BLaER1 (cell line): ENCODE results near the gene UBAC1.
A peak's percentile ranks its signal among the peaks of the same experiment; 100 is the strongest.
"Not testable (repeated sequence)": the region's sequence is repeated elsewhere in the genome, so short reads cannot be mapped to it uniquely, and the experiment has no call there.

ENCODE experiments used
- H3K27ac ChIP-seq: shearing (Covaris generic); formaldehyde crosslinking; 2 replicates; pipeline ENCODE4 v1.8.1; 2022
- H3K27me3 ChIP-seq: shearing (Covaris generic); formaldehyde crosslinking; 2 replicates; pipeline ENCODE4 v1.8.1; 2022
- H3K36me3 ChIP-seq: shearing (Covaris generic); formaldehyde crosslinking; 2 replicates; pipeline ENCODE4 v1.8.1; 2022
- H3K4me1 ChIP-seq: shearing (Covaris generic); formaldehyde crosslinking; 2 replicates; pipeline ENCODE4 v1.8.1; 2022
- H3K4me2 ChIP-seq: shearing (Covaris generic); formaldehyde crosslinking; 2 replicates; pipeline ENCODE4 v1.8.1; 2022
- H3K4me3 ChIP-seq: shearing (Covaris generic); formaldehyde crosslinking; 2 replicates; pipeline ENCODE4 v1.8.1; 2022
- H3K9ac ChIP-seq: shearing (Covaris generic); formaldehyde crosslinking; 2 replicates; pipeline ENCODE4 v1.8.1; 2022
- H3K9me3 ChIP-seq: shearing (Covaris generic); formaldehyde crosslinking; 2 replicates; pipeline ENCODE4 v1.8.1; 2022
- H4K20me1 ChIP-seq: shearing (Covaris generic); formaldehyde crosslinking; 2 replicates; pipeline ENCODE4 v1.8.1; 2022
- Cebpa-rat ChIP-seq: shearing (Covaris generic); IDR thresholded peaks from 2 replicates; pipeline ENCODE4 v1.8.1; 2022

UBAC1 gene

DNA sequence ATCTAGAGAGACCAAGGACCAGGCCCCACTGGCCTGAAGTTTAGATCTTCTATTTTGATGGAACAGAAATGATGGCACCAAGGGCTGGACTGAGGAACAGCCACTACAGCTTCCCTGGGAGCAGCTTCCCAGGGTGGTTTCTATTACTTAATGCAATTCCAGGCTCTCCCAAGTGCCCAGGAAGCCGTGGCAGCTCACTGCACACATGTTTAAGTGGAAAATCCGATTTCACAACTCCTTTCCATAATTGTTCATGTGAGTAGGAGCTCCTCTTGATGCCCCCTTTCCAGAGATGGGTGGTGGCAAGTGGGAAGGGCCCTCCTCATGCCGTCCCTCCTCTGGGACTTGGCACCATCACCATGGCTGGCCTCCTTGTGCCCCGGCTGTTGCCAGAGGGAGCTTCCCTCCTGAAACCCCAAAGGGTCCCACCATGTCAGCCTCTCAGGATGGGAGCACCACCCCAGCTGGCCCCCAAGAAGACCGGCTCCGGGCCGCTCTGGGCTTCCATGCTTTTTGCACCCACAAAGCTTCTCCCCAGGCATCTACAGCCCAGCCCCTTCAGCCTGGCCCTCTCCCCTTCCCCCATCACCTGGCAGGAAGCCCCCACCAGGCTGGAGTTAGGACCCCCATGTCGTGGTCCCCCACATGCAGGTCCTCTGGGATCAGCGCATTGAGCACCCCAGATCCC is 9.1 kb upstream of the UBAC1 start:
- H3K36me3 ChIP-seq = no peaks in the 10 kb centered on the region
- no peak for TF ChIP-seq Cebpa-rat
- peaks cover 69% of the 10 kb centered on the region for H3K4me1 ChIP-seq
- no peak overlapping the region for H3K4me3 ChIP-seq
- no peak overlapping the region for H3K9ac ChIP-seq
- no peak overlapping the region for H3K4me2 ChIP-seq
- H3K27ac ChIP-seq = no peak overlapping the region
- no peaks in the 10 kb centered on the region for H4K20me1 ChIP-seq
- no peaks in the 10 kb centered on the region for H3K27me3 ChIP-seq
- no peaks in the 10 kb centered on the region for H3K9me3 ChIP-seq

DNA sequence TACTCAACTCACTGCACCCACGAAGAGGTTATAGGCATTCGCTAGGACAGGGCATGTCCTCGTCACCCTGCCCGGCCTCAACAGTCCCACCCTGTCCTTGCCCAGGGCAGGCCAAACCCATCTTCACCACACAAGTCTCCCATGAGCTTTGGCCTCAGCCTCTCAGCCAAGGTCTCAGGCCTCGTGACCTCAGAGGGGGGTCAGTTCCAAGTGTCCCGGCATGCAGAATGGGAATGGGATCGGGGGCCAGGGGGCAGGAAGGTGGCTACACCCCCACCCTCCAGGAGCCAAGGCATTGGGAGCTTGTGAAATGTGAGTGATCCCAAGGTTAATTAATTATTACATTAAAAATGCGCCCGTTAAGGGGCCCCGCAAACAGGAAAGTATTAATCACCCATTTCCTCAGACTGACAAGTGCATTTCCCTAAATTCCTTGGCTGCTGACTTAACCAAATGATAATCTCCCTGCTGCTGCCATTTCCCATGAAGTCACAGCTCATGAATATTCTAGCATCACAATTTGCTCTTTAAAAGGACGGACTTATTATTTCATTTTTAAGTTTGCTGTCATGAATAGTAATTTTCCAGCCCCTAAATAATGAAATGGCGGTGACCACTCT is 8.0 kb upstream of the UBAC1 start:
- peaks cover 73% of the 10 kb centered on the region for H3K4me1 ChIP-seq
- H3K4me2 ChIP-seq = peak overlapping the region; percentile 76
- H3K27ac ChIP-seq = no peak overlapping the region
- no peak overlapping the region for H3K4me3 ChIP-seq
- TF ChIP-seq Cebpa-rat = no peak
- H3K9me3 ChIP-seq = no peaks in the 10 kb centered on the region
- H4K20me1 ChIP-seq = no peaks in the 10 kb centered on the region
- H3K27me3 ChIP-seq = no peaks in the 10 kb centered on the region
- no peak overlapping the region for H3K9ac ChIP-seq
- H3K36me3 ChIP-seq = no peaks in the 10 kb centered on the region

DNA sequence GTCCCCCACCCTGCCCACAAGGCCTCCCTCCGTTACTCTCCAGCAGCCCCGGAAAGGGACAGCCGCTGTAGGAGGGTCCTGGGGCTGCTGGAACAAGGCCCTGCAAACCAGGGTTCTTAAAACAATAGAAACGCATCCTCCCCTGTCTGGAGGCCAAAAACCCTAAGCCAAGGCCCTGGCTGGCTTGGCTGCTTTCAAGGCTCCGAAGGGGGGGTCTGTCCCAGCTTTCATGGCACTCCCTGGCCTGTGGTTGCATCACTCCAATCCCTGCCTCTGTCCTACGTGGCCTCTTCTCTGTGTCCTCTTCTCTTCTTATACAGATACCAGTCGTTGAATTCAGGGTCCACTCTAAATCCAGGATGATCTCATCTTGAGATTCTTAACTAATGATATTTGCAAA is 7.4 kb upstream of the UBAC1 start:
- Histone ChIP-seq H3K4me3 (no peak overlapping the region), H3K9ac (peak overlapping the region; percentile 16; the same call in 1 of the 2 replicates), H3K4me1 (peaks cover 73% of the 10 kb centered on the region), H3K9me3 (no peaks in the 10 kb centered on the region), H3K36me3 (no peaks in the 10 kb centered on the region), H3K27me3 (no peaks in the 10 kb centered on the region), H4K20me1 (no peaks in the 10 kb centered on the region), H3K4me2 (peak overlapping the region; percentile 76), H3K27ac (no peak overlapping the region)
- TF ChIP-seq Cebpa-rat = no peak

DNA sequence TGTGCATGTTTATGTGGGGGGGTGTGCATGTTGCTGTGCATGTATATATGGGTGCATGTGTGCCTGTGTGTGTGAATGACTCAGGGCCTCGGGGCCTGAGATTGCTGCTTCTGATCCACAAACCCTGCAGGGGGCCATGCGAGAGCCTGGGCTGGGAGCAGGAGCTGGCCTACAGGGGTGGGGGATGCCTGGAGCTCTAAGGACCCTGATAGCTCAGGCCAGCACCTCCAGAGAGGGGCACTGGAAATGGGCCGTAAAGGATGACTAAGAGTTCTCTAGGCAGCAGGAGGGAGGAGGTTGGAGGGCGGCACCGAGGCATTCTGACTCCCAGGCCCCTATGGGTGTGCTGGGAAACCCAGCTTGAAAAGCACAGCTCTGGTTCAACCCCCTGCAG is 6.9 kb upstream of the UBAC1 start:
- Histone ChIP-seq H4K20me1 (no peaks in the 10 kb centered on the region), H3K27ac (no peak overlapping the region), H3K4me3 (no peak overlapping the region), H3K36me3 (no peaks in the 10 kb centered on the region), H3K9me3 (no peaks in the 10 kb centered on the region), H3K4me1 (peaks cover 73% of the 10 kb centered on the region), H3K27me3 (no peaks in the 10 kb centered on the region), H3K4me2 (peak overlapping the region; percentile 76), H3K9ac (peak overlapping the region; percentile 16; the same call in 1 of the 2 replicates)
- TF ChIP-seq Cebpa-rat = no peak

DNA sequence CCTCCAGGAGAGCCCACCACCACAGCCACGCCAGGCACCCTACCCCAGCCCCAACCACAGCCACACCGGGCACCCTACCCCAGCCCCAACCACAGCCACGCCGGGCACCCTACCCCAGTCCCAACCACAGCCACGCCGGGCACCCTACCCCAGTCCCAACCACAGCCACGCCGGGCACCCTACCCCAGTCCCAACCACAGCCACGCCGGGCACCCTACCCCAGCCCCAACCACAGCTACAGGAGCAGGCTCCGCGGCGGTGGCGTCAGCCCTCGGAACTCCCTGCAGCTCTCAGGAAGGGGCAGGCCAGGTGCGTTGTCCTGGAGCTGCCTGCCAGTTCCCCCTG is 5.7 kb upstream of the UBAC1 start:
- Histone ChIP-seq H3K4me2 (peak overlapping the region; percentile 76), H3K4me1 (peaks cover 79% of the 10 kb centered on the region)

DNA sequence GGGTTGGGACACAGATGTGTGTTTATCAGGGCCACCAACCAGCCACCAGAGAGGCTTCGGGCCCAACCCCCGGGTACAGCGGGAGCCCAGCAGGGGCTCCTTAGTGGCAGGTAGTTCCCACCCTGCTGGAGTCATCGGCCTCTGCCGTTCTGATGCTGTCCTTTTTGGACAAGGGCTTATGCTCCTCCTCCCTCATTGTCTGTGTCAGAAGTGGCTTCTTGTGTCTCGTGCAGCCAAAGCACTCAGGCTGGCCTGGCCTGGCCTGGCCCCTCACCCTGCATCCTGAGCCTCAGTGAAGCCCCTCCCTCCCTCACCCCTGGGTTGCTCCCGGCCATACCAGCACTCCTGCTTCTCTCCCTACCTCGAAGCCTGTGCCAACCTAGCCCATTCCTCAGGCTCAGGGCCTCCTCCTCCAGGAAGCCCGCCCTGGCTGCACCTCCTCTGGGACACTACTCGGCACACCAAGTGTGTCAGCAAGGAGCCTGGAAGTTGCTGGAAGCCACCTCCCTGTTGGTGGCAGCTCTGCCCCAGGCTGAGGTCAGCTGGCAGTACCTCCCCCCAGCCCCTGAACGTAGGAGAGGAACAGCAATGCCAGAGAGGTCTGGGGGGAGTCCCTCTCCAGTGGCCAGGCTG is 4.1 kb upstream of the UBAC1 start:
- Histone ChIP-seq H3K4me2 (peak overlapping the region; percentile 75), H3K36me3 (no peaks in the 10 kb centered on the region), H4K20me1 (peaks cover 5% of the 10 kb centered on the region), H3K9ac (no peak overlapping the region), H3K27me3 (no peaks in the 10 kb centered on the region), H3K4me1 (peaks cover 87% of the 10 kb centered on the region), H3K4me3 (no peak overlapping the region), H3K27ac (peak overlapping the region; percentile 63; the same call in 1 of the 2 replicates), H3K9me3 (no peaks in the 10 kb centered on the region)
- TF ChIP-seq Cebpa-rat = no peak

More for the DNA sequence above, 5.7 kb upstream of the UBAC1 start:
- H3K9me3 ChIP-seq, H3K9ac ChIP-seq, H3K4me3 ChIP-seq, H4K20me1 ChIP-seq, H3K27me3 ChIP-seq, H3K36me3 ChIP-seq: not testable (repeated sequence)
- peak overlapping the region; percentile 47; the same call in 1 of the 2 replicates for H3K27ac ChIP-seq

DNA sequence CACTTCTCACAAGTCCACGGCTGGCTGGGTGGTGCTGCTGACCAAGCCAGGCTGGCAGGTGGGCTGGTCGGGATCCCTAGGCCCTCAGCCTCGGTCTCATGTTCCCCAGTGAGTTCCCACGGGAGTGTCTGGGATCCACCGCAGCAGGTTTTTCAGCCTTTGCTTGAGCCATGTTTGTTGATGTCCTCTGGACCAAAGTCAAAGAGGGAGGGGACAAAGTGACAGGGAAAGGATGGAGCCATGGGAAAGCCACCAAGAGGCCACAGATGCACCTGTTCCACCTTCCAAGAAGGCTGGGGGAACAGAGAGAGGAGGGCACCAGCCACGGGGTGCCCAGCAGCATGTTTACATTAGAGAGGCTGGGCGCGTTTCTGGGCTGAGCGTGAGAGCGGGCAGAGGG is 2.8 kb upstream of the UBAC1 start:
- Histone ChIP-seq H3K4me1 (peaks cover 90% of the 10 kb centered on the region), H3K9me3 (no peaks in the 10 kb centered on the region), H3K27ac (peak overlapping the region; percentile 63; the same call in 1 of the 2 replicates), H3K27me3 (no peaks in the 10 kb centered on the region), H4K20me1 (peaks cover 18% of the 10 kb centered on the region), H3K4me3 (no peak overlapping the region), H3K4me2 (peak overlapping the region; percentile 75), H3K9ac (no peak overlapping the region), H3K36me3 (peaks cover under 1% of the 10 kb centered on the region; the same call in 1 of the 2 replicates)
- TF ChIP-seq Cebpa-rat = no peak

DNA sequence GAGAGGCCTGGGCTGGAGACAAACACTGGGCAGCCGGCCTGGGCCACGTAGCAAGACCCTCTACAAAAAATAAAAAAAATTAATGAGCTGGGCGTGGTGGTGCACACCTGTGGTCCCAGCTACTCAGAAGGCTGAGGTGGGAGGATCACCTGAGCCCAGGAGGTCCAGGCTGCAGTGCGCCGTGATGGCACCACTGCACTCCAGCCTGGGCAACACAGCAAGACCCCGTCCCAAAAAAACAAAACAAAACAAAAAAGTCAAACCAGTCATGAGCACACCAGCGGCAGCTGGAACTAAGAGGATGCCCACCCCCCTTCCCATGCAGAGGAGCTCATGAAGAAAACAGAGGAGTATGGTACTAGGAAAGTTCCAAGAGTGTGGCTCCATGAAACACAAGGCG is 2.2 kb upstream of the UBAC1 start:
- H3K4me2 ChIP-seq = peak overlapping the region; percentile 75
- no peak overlapping the region for H3K27ac ChIP-seq
- H4K20me1 ChIP-seq = peaks cover 24% of the 10 kb centered on the region
- H3K4me3 ChIP-seq = no peak overlapping the region
- H3K4me1 ChIP-seq = peaks cover 90% of the 10 kb centered on the region
- TF ChIP-seq Cebpa-rat = no peak
- H3K27me3 ChIP-seq = no peaks in the 10 kb centered on the region
- no peaks in the 10 kb centered on the region for H3K9me3 ChIP-seq
- H3K9ac ChIP-seq = no peak overlapping the region
- H3K36me3 ChIP-seq = peaks cover 7% of the 10 kb centered on the region; the same call in 1 of the 2 replicates

DNA sequence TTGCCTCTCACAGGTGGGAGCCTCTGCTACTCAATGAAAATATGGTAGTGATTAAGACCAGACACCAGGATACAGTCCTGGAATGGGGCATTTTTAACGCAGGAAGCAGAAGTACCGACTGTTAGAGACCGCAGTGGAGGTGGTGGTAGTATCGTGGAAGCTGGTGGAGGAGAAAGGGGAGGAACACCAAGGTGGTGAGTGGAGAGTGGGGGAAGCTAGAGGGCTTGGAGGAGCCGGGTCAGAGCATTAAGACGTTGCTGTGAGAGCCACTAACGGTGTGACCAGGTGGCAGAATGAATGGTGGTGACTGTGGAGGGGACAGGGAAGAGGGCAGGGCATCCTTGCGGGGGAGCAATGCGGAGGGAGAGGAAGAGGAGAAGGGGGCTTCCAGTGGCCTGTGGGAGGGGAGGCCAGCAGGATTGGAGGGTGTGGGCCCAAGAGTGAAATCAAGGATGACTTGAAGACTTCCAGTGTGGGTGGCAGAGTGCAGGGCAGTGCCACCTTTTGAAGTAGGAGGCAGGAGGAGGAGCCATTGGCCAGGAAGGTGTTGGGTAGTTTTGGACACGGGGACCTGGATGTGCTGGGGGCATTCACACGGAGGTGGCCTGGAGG is 1.6 kb upstream of the UBAC1 start:
- H3K4me2 ChIP-seq = peak overlapping the region; percentile 75
- H3K4me1 ChIP-seq = peaks cover 88% of the 10 kb centered on the region
- no peak overlapping the region for H3K4me3 ChIP-seq
- no peak overlapping the region for H3K27ac ChIP-seq
- H3K9me3 ChIP-seq = no peaks in the 10 kb centered on the region
- TF ChIP-seq Cebpa-rat = no peak
- H4K20me1 ChIP-seq = peaks cover 29% of the 10 kb centered on the region
- H3K27me3 ChIP-seq = no peaks in the 10 kb centered on the region
- H3K9ac ChIP-seq = no peak overlapping the region
- peaks cover 8% of the 10 kb centered on the region; the same call in 1 of the 2 replicates for H3K36me3 ChIP-seq
